HG03103 (cell line): ENCODE results near the gene FOXL1.

ENCODE experiments used
- ATAC-seq: cut with Tn5 transposase; IDR thresholded peaks from one replicate; pipeline ENCODE4 v1.9.1; 2021; ENCODE audit warnings: low read depth; ENCODE audit not compliant: unreplicated experiment

FOXL1 gene

GRCh38 chr16:86625821-86626220, 47.5 kb downstream of the FOXL1 start:
- ATAC-seq, result no peak

- no peak for ATAC-seq
Measured at GRCh38 chr16:86626284-86626683, 47.9 kb downstream of the FOXL1 start.

- ATAC-seq, result no peak
Measured at GRCh38 chr16:86626966-86627365, 48.6 kb downstream of the FOXL1 start.

- ATAC-seq, result no peak
Measured at GRCh38 chr16:86628614-86629013, 50.3 kb downstream of the FOXL1 start.

- ATAC-seq, result no peak
Measured at GRCh38 chr16:86630471-86630870, 52.1 kb downstream of the FOXL1 start.

GRCh38 chr16:86631444-86631843, 53.1 kb downstream of the FOXL1 start:
- ATAC-seq, result no peak
